Tibial nerve (tissue), 4 donors: ENCODE data around the gene ERG. TPM values are rescaled to one million over a fixed set of nuclear protein-coding genes. Genes with fewer than 3 reads are reported as not detected.

ENCODE experiments used
- DNase-seq, 2 donors: peaks; one replicate each; pipeline ENCODE4 v3.0.0-alpha.2; 2019; ENCODE audit warnings: low spot score in 2 of 2
- H3K27ac ChIP-seq, 4 donors: fragments of 200-600 bp; sonication (generic) in 3 of 4; one replicate each; pipeline ENCODE4 v1.5.1; 2017 to 2019; ENCODE audit warnings: mild to moderate bottlenecking in 1 of 4
- H3K27me3 ChIP-seq, 2 donors: fragments of 200-600 bp; sonication (generic) in 1 of 2; one replicate each; pipeline versions ENCODE4 v1.5.1 to v1.6.0; 2017 to 2019
- H3K36me3 ChIP-seq, 3 donors: fragments of 200-600 bp; sonication (generic); one replicate each; pipeline ENCODE4 v1.5.1; 2018 to 2019
- H3K4me1 ChIP-seq, 4 donors: fragments of 200-600 bp; sonication (generic) in 3 of 4; one replicate each; pipeline ENCODE4 v1.5.1; 2017 to 2019
- H3K4me3 ChIP-seq, 4 donors: fragments of 200-600 bp; sonication (generic) in 3 of 4; one replicate each; pipeline ENCODE4 v1.5.1; 2017 to 2019; ENCODE audit warnings: mild to moderate bottlenecking in 1 of 4, moderate library complexity in 1 of 4
- H3K9me3 ChIP-seq, 4 donors: fragments of 200-600 bp; sonication (generic) in 3 of 4; one replicate each; pipeline ENCODE4 v1.5.1; 2017 to 2019
- EP300 ChIP-seq, 2 donors: sonication (generic); formaldehyde crosslinking; IDR thresholded peaks; one replicate each; pipeline ENCODE4 v1.6.1; 2017; ENCODE audit warnings: antibody characterized with exemption in 2 of 2, mild to moderate bottlenecking in 1 of 2
- POLR2A ChIP-seq, 2 donors: fragments of 450-650 bp; IDR thresholded peaks; one replicate each; pipeline ENCODE4 v1.6.1; 2017; ENCODE audit warnings: antibody characterized with exemption in 2 of 2, mild to moderate bottlenecking in 2 of 2, moderate library complexity in 2 of 2
- WGBS, 2 donors: methylation state at CpG; one replicate each; pipeline ENCODE4 v1.1.5; 2018; 5-methylcytosine and 5-hydroxymethylcytosine counted together
- total RNA-seq, 4 donors: library from RNA; depleted of rRNA; stranded (reverse); fragments of >200 nt; gene quantifications; one replicate each; pipeline ENCODE4 v1.1.0, GENCODE V29; 2016
- TF ChIP-seq, protein P1 (sequence below), 5 experiments: fragments of 200-600 bp in 3 of 5; fragments of 450-650 bp in 2 of 5; sonication (generic) in 3 of 5; IDR thresholded peaks; one replicate each; pipeline ENCODE4 v1.5.1; 2016 to 2019; ENCODE audit warnings: antibody characterized with exemption in 5 of 5, mild to moderate bottlenecking in 3 of 5, moderate library complexity in 2 of 5

The ERG gene
- total RNA-seq, 4 donors from 2014 or later: 5.9 to 20.4 (median 17.6) TPM

DNA sequence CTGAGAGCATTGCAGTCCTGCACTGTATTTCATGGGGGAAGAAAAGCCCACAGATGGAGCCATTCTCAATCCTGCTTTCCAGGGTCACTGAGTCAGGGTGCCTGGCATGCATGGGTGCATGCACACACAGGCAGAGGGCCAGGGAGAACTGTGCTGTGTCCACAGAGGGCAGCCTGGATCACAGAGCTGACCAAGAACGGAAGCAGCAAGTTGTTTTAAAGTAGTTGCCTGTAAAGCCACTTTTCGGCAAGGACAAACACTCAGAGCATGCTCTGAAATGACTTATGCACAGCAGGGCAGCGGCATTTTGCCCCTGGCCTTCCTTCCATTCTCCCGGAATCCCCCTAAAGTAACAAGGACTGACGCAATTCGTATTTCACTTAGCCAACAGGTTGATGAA is 3.6 kb downstream of the ERG start:
- TF ChIP-seq, protein P1, sequence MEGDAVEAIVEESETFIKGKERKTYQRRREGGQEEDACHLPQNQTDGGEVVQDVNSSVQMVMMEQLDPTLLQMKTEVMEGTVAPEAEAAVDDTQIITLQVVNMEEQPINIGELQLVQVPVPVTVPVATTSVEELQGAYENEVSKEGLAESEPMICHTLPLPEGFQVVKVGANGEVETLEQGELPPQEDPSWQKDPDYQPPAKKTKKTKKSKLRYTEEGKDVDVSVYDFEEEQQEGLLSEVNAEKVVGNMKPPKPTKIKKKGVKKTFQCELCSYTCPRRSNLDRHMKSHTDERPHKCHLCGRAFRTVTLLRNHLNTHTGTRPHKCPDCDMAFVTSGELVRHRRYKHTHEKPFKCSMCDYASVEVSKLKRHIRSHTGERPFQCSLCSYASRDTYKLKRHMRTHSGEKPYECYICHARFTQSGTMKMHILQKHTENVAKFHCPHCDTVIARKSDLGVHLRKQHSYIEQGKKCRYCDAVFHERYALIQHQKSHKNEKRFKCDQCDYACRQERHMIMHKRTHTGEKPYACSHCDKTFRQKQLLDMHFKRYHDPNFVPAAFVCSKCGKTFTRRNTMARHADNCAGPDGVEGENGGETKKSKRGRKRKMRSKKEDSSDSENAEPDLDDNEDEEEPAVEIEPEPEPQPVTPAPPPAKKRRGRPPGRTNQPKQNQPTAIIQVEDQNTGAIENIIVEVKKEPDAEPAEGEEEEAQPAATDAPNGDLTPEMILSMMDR (IDR thresholded peaks at IDR 0.05): no peak
- TF ChIP-seq POLR2A (IDR thresholded peaks at IDR 0.05) (no peak), EP300 (IDR thresholded peaks at IDR 0.05) (peak in 1 of 2 donors; percentile 21)
- no peak for DNase-seq
- Histone ChIP-seq H3K4me1 (no peaks in the 10 kb centered on the region), H3K9me3 (no peaks in the 10 kb centered on the region), H3K4me3 (peak overlapping the region in 1 of 4 donors; percentile 38), H3K36me3 (no peaks in the 10 kb centered on the region), H3K27ac (peak overlapping the region in 1 of 4 donors; percentile 78), H3K27me3 (no peaks in the 10 kb centered on the region)
- 53 to 55% methylated on average over 6 of the region's 6 CpGs for whole genome bisulfite sequencing, 2 donors

DNA sequence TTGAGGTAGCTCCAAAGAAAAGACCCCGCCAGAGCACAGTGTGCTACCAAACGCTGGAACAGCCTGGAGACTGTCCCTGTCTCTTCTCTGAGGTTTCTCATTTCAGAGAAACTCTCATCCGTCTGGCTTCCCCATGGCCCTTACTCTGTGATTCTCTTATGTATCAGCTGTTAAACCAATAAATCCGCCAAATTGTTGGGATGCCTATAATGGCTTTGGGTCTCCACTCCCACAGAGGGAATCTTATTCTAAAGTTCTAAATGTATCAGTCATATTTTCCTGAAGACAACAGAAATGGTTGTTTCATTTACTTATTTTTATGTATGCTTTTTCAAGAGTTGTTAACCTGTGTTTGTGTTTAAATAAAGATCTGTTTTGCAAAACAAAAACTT is 4.0 kb downstream of the ERG start:
- H3K36me3 ChIP-seq: no peaks in the 10 kb centered on the region
- H3K27me3 ChIP-seq: no peaks in the 10 kb centered on the region
- no peaks in the 10 kb centered on the region for H3K9me3 ChIP-seq
- H3K4me3 ChIP-seq: peak overlapping the region in 2 of 4 donors; percentile 1 to 14
- DNase-seq: no peak
- H3K4me1 ChIP-seq: no peaks in the 10 kb centered on the region
- no peak for TF ChIP-seq POLR2A (IDR thresholded peaks at IDR 0.05)
- TF ChIP-seq, protein P1 (IDR thresholded peaks at IDR 0.05): no peak
- no peak for TF ChIP-seq EP300 (IDR thresholded peaks at IDR 0.05)
- WGBS, 2 donors: 61 to 63% methylated on average over 4 of the region's 4 CpGs
- H3K27ac ChIP-seq: peak overlapping the region in 2 of 4 donors; percentile 15 to 78

DNA sequence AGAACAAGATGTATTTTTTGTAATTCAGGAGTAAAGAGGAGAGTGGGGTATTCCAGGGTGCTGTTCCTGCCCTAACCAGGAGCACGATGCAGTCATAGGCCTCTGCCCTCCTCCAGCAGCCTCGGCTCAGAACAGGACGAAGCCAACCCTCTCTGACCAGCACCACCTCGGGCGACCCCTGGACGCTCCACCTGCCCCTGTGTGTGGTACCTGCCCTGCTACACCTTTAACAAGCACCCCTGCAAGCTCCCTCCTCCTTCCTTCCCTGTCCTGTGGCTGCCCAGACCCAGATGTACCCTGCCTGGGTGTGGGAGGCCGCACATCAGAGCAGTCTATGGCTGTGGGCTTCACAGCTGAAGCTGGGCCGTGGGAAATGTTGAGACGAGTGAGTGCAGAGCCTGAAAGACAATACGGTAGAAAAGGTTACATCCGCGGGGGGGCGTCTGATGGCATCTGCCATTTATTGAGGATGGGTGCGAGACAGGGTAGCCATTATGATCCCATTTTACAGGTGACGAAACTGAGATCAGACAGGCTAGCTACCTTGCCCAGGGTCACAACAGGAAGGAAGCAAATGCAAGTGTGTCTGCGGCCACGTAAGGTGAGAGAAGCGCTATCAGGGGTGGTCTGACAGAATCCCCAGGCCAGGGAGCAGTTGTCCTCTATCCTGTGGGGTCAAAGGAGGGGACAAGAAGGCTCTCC is 4.6 kb downstream of the ERG start:
- peak overlapping the region in 1 of 4 donors; percentile 14 for H3K4me3 ChIP-seq
- H3K9me3 ChIP-seq: no peaks in the 10 kb centered on the region
- H3K36me3 ChIP-seq: no peaks in the 10 kb centered on the region
- WGBS, 2 donors: 81% methylated on average over 18 of the region's 18 CpGs
- no peaks in the 10 kb centered on the region for H3K4me1 ChIP-seq
- H3K27ac ChIP-seq: peak overlapping the region in 2 of 4 donors; percentile 15 to 56
- no peaks in the 10 kb centered on the region for H3K27me3 ChIP-seq
- TF ChIP-seq POLR2A (IDR thresholded peaks at IDR 0.05) (no peak), EP300 (IDR thresholded peaks at IDR 0.05) (no peak)
- TF ChIP-seq, protein P1 (IDR thresholded peaks at IDR 0.05): no peak
- DNase-seq: no peak

DNA sequence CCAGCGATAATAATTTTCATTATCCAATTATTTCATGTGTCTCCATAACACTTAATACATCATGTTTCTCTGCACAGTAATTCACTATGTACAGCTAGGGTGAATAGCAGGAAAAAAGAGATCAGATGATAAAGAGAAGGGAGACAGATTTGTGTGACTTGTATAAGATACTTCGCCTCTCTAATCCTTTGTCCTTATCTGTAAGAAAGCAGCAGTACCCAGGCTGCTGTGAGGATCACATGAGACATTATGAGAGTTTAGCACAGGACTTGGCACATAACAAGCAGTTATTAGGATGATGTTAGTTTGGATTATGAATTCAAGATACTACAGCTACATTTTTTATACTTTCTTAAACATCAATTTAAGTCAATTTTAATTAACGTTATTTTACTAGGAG is 6.3 kb downstream of the ERG start:
- Histone ChIP-seq H3K27me3 (peaks cover 0 to 6% of the 10 kb centered on the region in 2 donors), H3K4me3 (no peak overlapping the region), H3K27ac (peak overlapping the region in 1 of 4 donors; percentile 50), H3K4me1 (no peaks in the 10 kb centered on the region), H3K9me3 (no peaks in the 10 kb centered on the region), H3K36me3 (no peaks in the 10 kb centered on the region)
- 66 to 79% methylated on average over 3 of the region's 3 CpGs for WGBS, 2 donors
- DNase-seq: no peak
- TF ChIP-seq EP300 (IDR thresholded peaks at IDR 0.05): no peak
- no peak for TF ChIP-seq POLR2A (IDR thresholded peaks at IDR 0.05)

DNA sequence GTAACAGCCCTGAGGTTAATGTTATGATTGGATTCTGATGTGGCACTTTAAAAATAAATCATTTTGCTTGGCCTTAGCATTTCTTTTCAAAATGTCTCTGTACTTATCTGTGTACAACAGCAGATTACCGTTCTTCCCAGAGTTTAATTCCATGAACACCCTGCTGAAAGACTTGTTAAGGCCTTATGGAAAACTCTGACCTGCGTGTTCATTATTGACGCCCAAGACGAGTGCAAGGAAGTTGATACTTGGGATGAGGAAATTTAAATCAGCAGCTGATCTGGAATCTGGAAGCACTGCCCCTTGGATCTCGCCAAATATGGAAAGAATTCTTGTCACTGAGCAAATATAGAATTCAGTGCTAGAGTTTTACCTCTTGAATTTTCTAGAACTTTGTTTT is 6.7 kb downstream of the ERG start:
- TF ChIP-seq, protein P1 (IDR thresholded peaks at IDR 0.05): no peak
- TF ChIP-seq EP300 (IDR thresholded peaks at IDR 0.05): peak in 1 of 2 donors; percentile 56
- TF ChIP-seq POLR2A (IDR thresholded peaks at IDR 0.05): no peak
- Histone ChIP-seq H3K27ac (peak overlapping the region in 1 of 4 donors; percentile 50), H3K9me3 (no peaks in the 10 kb centered on the region), H3K4me3 (no peak overlapping the region), H3K27me3 (peaks cover 0 to 6% of the 10 kb centered on the region in 2 donors), H3K4me1 (no peaks in the 10 kb centered on the region), H3K36me3 (no peaks in the 10 kb centered on the region)
- WGBS, 2 donors: 57% methylated on average over 5 of the region's 5 CpGs
- DNase-seq: no peak
